Activated CD4-positive, alpha-beta T cell treated with anti-CD3 and anti-CD28 coated beads, Interleukin-10, Interleukin-2, amounts not matched to agents 100 ng/mL and 50 ng/mL, durations not matched to agents 16 hours and 8 hours (primary cell): ENCODE data around the gene LRTM2.
"Not testable (repeated sequence)": the region's sequence is repeated elsewhere in the genome, so short reads cannot be mapped to it uniquely, and the experiment has no call there.

Source experiments
- DNase-seq: peaks from one replicate; pipeline ENCODE4 v3.0.0-alpha.2; 2020

The LRTM2 gene

GRCh38 chr12:1812650-1813302 is 7.6 kb upstream of the LRTM2 start:
- peak; percentile 33 for DNase-seq

DNA sequence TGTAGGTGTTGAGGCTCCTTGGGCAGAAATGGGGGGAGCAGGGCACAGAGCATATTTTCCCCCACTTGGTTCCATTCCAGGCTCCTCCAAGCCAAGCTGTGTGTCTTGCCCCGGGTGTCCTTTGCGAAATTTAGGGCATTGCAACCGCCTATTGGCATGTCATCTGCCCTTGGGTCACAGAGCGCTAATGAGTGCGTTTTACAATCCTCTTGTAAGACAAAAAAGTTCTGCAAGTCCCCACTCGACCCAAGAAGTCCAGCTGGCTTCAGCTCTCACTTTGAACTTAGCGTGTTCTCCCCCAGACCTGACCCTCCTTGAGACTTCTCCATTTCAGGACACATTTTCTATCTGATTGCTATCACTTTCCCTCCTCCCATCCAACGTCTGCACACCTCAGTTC is 6.1 kb upstream of the LRTM2 start:
- no peak for DNase-seq

DNA sequence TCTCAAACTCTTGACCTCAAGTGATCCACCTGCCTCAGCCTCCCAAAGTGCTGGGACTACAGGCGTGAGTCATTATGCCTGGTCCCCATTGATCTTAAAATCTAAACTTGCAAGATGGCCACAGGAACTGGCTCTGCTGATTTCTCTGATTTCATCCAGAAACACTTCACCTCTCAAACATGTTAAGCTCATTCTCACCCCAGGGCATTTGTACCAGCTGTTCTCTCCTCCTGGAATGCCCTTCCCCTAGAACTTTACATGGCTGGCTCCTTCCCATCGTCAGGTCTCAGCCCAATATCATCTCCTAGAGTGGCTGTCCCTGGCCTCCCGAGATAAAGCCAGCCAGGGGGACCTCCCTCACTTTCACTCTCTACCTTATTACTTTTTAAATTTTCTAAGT is 5.3 kb upstream of the LRTM2 start:
- no peak for DNase-seq

DNA sequence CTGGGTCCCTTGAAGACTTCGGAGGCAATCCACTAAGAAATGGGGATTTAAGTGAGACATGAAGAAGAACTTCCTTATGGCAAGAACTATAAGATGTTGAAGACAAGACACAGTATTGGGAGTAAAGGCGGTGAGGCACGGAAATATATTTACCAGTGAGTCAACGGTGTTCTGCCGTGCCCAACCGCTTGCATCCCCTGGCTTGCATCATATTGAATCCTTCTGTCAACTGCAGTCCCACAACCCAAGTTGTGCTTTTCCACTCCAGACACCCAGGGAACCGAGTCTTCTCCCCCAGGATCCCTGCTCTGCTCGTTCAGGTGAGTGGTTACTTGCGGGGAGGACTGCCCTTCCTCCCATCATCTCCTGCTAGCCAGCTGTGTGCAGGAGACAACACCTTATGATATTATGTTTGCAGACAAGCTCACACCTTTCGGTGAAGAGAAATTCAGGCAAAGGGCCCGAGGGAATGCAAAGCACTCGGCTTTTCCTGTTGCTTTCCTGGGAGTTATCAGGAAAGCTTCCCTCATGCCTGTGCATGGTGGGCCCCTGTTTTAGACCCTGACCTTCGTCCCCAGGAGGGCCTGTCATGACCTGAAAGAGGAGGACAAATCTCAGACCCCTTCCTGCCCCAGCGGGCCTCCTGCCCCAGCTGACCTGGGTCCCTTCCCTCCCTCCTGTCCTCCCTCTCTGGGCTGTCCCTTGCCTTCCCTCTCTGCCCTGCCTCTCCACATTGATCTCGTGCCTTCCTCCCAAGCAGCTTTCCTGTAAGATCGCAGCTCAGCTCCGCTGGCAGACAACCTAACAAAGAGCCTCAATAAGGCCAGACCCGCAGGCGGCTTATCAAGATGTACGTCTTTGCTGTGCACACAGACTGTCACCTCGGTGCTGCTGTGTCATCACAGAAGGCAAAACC is 4.3 kb upstream of the LRTM2 start:
- DNase-seq = no peak

- DNase-seq = no peak
Observed at GRCh38 chr12:1816730-1817348, 3.5 kb upstream of the LRTM2 start.

DNA sequence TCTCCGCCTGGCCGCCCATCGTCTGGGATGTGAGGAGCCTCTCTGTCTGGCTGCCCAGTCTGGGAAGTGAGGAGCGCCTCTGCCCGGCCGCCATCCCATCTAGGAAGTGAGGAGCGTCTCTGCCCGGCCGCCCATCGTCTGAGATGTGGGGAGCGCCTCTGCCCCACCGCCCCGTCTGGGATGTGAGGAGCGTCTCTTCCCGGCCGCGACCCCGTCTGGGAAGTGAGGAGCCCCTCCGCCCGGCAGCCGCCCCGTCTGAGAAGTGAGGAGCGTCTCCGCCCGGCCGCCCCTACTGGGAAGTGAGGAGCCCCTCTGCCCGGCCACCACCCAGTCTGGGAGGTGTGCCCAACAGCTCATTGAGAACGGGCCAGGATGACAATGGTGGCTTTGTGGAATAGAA is 2.4 kb upstream of the LRTM2 start:
- not testable (repeated sequence) for DNase-seq

DNA sequence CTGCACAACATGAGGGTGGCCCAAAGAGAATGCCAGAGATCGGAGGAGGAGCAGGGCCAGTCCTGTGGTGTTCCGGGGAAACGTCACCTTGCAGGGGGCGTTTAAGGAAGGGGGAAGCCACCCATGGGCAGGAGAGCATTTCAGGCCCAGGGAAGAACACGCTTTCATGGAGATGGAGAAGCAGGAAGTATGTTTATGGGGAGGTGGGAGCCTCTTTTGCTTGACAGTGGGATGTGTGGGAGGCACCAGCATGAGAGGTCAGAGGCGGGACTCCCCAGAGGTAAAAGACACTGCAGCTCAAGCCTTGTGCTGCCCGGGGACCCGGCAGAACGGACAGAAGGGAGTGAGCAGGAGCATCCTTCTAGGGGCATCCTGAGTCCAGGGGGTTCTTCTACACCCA is 1.3 kb upstream of the LRTM2 start:
- DNase-seq = no peak

DNA sequence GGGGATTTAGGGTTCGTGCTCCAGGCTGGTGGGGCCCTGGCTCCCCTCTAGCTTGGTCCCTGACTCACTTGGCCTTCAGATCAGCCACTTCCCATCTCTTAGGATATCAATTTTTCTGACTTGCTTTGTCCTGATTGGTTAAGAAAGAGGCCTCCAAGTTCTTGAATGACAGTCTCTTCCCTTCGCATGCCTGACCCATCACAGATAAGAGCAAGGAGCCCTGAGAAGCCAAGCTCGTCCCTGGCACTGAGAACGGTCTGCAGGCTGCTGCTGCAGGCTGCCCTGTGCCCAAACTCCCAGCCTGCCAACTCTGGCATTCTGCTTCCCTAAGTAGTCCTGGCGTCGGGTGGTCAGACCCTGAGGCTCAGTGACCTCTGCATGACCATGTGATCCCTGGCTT is 794 bp upstream of the LRTM2 start:
- DNase-seq = no peak

GRCh38 chr12:1820896-1821291 is 529 bp downstream of the LRTM2 start:
- DNase-seq = no peak

DNA sequence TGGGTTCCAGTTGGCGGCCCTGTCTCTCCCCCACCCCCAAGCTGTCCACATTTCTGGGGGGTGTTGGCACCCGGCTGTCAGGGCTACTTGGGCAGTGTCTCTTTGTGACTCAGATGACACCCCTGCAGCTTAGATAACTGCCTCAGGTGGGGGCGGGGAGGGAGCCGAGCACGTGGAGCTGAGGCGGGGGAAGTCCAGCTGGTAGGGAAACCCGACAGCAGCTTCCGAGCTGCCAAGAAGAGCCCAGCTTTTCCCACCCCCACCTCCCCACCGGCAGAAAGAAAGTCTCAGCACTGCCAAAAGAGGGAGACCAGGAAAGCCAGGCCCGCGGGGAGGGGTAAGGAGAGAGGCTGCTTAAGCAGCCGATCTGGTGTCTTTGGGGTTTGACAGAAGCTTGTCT is 1.4 kb downstream of the LRTM2 start:
- no peak for DNase-seq

DNA sequence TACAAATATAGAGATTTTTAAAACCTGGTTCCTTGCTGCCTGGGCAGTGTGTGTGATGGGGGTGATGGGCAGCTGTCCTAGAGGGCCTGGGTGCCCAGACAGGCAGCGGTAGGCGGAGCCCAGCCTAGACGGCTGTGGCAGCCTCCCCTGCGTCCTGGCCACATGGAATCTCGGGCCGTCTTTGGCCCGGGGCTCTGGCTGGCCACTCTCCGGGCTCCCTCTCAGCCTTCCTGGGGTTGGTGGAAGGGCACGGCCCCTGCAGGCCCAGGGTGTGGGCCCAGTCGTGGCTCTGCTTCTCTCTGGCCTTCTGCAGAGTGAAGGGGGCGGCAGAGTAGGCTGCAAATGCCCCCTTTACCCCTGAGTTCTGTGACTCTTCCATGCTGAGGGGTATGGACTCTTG is 2.3 kb downstream of the LRTM2 start:
- DNase-seq = no peak

- DNase-seq = no peak
Observed at GRCh38 chr12:1823237-1823636, 2.9 kb downstream of the LRTM2 start.

DNA sequence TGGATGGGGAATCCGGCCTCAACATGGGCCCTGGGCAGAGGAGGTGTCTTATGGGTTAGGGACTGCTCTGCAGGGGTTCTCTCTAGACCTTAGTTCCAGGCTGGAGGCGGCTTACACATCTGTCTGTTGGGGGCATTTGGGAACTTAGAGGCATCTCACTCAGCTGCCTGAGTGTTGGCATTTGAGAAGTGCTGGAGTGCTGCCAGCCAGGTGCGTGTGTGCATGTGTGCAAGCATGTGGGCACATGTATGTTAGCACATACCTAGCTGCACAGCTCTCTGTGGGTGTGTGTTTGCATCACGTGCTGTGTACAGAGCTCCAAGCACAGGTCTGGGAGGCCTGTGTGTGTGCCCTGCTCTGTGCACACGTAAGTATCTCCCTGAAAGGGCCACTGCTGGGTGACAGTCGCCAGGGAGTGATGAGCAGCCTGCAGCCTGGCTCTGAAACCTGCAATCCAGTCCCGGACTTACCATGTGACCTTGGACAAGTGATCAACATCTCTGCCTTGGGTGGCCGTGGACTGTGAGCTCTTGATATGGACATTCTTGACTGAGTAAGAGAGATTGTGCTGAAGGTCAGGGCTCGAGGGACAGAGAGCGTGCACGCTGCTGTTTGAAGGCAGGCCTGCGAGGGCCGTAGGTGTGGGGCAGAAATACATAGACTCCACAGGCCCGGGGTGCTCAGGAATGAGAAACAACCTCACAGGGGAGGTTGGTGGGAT is 5.2 kb downstream of the LRTM2 start:
- no peak for DNase-seq

- DNase-seq = no peak
Observed at GRCh38 chr12:1826401-1826800, 6.0 kb downstream of the LRTM2 start.

DNA sequence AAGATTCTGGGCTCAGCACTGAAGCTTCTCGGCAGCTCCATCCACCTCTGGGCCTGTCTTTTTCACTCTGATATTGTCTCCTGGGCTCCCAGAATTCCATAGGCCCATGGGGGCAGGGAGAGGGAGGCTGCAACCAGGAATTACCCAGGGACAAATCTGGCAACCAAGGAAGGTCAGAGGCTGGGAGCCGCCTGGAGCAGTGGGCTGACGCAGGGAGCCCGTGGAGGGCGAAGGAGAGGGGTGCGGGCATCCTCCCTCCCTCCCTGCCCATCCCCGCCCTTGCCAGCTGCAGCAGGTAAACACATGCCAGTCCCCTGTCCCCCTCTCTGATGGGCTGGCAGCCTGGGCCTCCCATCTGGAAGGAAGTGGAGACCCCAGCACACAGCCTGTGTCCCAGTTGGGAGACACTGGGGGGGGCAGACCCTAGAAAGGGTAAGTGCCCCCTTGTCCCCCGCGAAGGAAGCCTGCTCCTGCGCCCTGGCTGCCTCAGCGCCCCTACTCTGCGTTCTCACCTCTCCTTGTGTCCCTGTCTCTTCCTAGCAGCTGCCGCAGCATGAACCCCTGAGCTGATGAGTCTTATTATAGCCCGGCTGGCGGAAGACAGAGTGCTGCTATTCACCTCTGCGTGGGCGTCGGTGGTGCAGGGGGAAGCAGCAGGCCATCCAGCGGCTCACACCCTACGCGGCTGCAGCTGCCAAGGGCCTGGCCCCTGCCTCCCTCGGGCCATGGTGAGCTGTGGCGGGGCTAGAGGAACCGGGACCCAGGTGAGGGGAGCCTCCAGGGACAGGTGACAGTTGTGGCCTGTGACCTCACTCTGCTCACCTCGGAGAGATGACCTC is 6.7 kb downstream of the LRTM2 start:
- DNase-seq = no peak

- no peak for DNase-seq
Observed at GRCh38 chr12:1827826-1828805, 7.8 kb downstream of the LRTM2 start.

GRCh38 chr12:1828856-1829255 is 8.5 kb downstream of the LRTM2 start:
- no peak for DNase-seq

GRCh38 chr12:1829306-1829900 is 9.0 kb downstream of the LRTM2 start:
- no peak for DNase-seq

DNA sequence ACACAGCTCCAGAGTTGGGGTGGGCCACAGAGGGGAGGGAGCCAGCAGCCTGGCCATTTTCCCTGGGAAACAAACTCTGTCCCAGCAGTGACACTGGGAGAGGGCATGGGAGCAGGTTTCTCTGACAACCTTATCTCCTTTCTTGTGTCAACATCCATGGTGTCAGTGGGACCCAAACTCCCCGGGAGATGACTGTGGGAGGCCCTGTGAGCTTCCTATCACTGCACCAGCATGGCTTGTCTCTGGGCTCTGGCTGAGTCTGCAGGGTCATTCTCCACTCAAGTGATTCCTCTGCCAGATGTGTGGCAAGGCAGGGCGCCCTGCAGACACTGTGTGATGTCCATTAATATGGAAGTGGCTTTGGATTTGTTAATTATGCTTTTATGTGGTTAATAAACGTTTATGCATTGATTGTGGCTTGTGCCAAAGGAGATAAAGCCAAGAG is 10.1 kb downstream of the LRTM2 start:
- no peak for DNase-seq
